Gastrocnemius medialis (tissue), 4 donors: ENCODE data around the gene TP63.

Experiments used
- POLR2A ChIP-seq, 2 donors: fragments of 450-650 bp; IDR thresholded peaks; one replicate each; pipeline ENCODE4 v1.6.1; 2017; ENCODE audit warnings: antibody characterized with exemption in 2 of 2, mild to moderate bottlenecking in 2 of 2, moderate library complexity in 2 of 2
- TF ChIP-seq, protein P1 (sequence below), 5 experiments: fragments of 450-650 bp in 3 of 5; fragments of 200-600 bp in 2 of 5; sonication (generic) in 2 of 5; IDR thresholded peaks in 4 of 5; conservative IDR thresholded peaks in 1 of 5; 1 replicate in 4 of 5; 2 replicates in 1 of 5; pipeline ENCODE4 v1.5.1; 2016 to 2019; ENCODE audit warnings: antibody characterized with exemption in 5 of 5, mild to moderate bottlenecking in 3 of 5, moderate library complexity in 3 of 5

DNA sequence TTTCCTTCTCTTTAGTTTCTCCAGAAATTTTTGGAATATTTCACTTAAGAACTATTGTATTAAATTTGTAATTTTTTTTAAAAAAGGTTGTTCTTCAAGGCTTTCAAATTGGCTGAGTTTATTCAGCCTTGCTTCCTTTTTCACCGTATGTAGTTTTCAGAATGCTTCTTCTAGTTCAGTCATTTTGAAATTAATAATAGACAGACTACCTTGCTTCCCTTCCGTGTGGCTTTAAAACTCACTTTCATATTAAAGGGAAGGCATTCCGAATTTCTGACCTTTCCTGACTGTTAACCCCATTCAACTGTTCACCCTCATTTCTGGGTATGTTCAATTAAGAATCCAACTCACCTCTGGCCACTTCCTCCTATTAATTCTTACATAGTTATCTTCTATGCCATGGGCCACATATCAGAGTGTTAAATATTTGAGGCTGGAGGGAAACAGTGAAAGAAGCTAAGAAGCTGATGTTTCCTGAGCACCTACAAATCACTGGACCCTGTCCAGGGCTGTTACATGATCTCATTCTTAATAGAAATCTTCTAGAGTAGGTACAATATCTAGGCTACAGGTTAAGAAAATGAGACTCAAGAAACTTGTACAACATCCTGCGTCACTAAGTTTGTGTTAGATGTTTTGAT, 252.0 kb downstream of the TP63 start:
- TF ChIP-seq, protein P1, sequence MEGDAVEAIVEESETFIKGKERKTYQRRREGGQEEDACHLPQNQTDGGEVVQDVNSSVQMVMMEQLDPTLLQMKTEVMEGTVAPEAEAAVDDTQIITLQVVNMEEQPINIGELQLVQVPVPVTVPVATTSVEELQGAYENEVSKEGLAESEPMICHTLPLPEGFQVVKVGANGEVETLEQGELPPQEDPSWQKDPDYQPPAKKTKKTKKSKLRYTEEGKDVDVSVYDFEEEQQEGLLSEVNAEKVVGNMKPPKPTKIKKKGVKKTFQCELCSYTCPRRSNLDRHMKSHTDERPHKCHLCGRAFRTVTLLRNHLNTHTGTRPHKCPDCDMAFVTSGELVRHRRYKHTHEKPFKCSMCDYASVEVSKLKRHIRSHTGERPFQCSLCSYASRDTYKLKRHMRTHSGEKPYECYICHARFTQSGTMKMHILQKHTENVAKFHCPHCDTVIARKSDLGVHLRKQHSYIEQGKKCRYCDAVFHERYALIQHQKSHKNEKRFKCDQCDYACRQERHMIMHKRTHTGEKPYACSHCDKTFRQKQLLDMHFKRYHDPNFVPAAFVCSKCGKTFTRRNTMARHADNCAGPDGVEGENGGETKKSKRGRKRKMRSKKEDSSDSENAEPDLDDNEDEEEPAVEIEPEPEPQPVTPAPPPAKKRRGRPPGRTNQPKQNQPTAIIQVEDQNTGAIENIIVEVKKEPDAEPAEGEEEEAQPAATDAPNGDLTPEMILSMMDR (IDR thresholded peaks at IDR 0.05 in 4 of 5, conservative IDR thresholded peaks at IDR 0.05 in 1 of 5): no peak
- TF ChIP-seq POLR2A (IDR thresholded peaks at IDR 0.05): no peak
